GM12878 (cell line): ENCODE data around the gene ZBTB24. TPM values are rescaled to one million over a fixed set of nuclear protein-coding genes. Genes with fewer than 3 reads are reported as not detected.

Source experiments
- ATAC-seq: fragments of 200-7000 bp; cut with Tn5 transposase; 3 replicates; pipeline ENCODE4 v1.9.1; 2020; ENCODE audit warnings: mild to moderate bottlenecking, moderate library complexity
- BruUV-seq: library from RNA; stranded (reverse); fragments of 400-500 nt; replicated peaks from 2 replicates; lab custom pipeline; 2021; lab: Mats Ljungman, UMichigan
- CTCF ChIA-PET: fragments of 300-600 bp; sonication (Branson Sonifier 250); formaldehyde crosslinking; extraction: SDS; loops from one replicate; lab custom pipeline; 2021; ENCODE audit warnings: inconsistent platforms; lab: Yijun Ruan, JAX
- POLR2A ChIA-PET: fragments of 350-600 bp; formaldehyde crosslinking; extraction: SDS; loops from one replicate; lab custom pipeline; 2021; ENCODE audit warnings: inconsistent platforms; lab: Charles Lee
- RAD21 ChIA-PET: fragments of 300-600 bp; sonication (Branson Sonifier 250); formaldehyde crosslinking; loops from one replicate; lab custom pipeline; 2023; ENCODE audit warnings: antibody characterized with exemption; ENCODE audit not compliant: unreplicated experiment; lab: Charles Lee
- SMC1A ChIA-PET: fragments of 300-600 bp; sonication (Branson Sonifier 250); formaldehyde crosslinking; loops from one replicate; lab custom pipeline; 2023; ENCODE audit not compliant: unreplicated experiment, uncharacterized antibody; lab: Charles Lee
- DNase-seq: peaks from one replicate; pipeline ENCODE4 v3.0.0-alpha.2; 2011; ENCODE audit warnings: low read depth, low spot score
- FAIRE-seq: peaks from 3 replicates; lab custom pipeline; 2011; peaks lifted over from hg19 to GRCh38; lab: Jason Lieb, UNC
- H2AFZ ChIP-seq: 2 replicates; pipeline ENCODE4 v1.6.0; 2011; ENCODE audit warnings: low read depth, low read length, control low read depth; ENCODE audit not compliant: control insufficient read depth
- H3K27ac ChIP-seq: 2 replicates; pipeline ENCODE4 v1.5.1; 2011; ENCODE audit warnings: control low read depth; ENCODE audit not compliant: control insufficient read depth, insufficient read depth
- H3K27me3 ChIP-seq, 2 experiments: replicated peaks in 1 of 2; 2 replicates each; pipeline versions ENCODE4 v1.6.0 to v1.6.1; 2011; ENCODE audit warnings: low read length in 1 of 2; ENCODE audit not compliant: control insufficient read depth in 2 of 2, insufficient read depth in 2 of 2
- H3K36me3 ChIP-seq, 2 experiments: 2 replicates each; pipeline ENCODE4 v1.5.1; 2011; ENCODE audit warnings: low read length in 1 of 2; ENCODE audit not compliant: control insufficient read depth in 2 of 2, insufficient read depth in 2 of 2
- H3K4me1 ChIP-seq: 2 replicates; pipeline ENCODE4 v1.6.1; 2011; ENCODE audit warnings: mild to moderate bottlenecking, low read length, moderate library complexity, mixed read lengths; ENCODE audit not compliant: control insufficient read depth, insufficient read depth
- H3K4me2 ChIP-seq: 2 replicates; pipeline ENCODE4 v1.6.0; 2011; ENCODE audit warnings: control low read depth; ENCODE audit not compliant: control insufficient read depth, insufficient read depth
- H3K4me3 ChIP-seq: fragments of 200-600 bp; sonication (generic); 2 replicates; pipeline ENCODE4 v1.5.1; 2016
- H3K79me2 ChIP-seq: 2 replicates; pipeline ENCODE4 v1.6.0; 2011; ENCODE audit warnings: low read length; ENCODE audit not compliant: control insufficient read depth, insufficient read depth
- H3K9ac ChIP-seq: 2 replicates; pipeline ENCODE4 v1.8.0; 2011; ENCODE audit warnings: low read length, control low read depth, mixed read lengths; ENCODE audit not compliant: control insufficient read depth, insufficient read depth
- H3K9me3 ChIP-seq: replicated peaks from 3 replicates; pipeline ENCODE4 v1.5.1; 2011; ENCODE audit warnings: mild to moderate bottlenecking, low read length; ENCODE audit not compliant: control insufficient read depth, insufficient read depth
- H4K20me1 ChIP-seq: 2 replicates; pipeline ENCODE4 v1.6.0; 2011; ENCODE audit not compliant: control insufficient read depth, insufficient read depth
- ATF2 ChIP-seq: IDR thresholded peaks from 2 replicates; pipeline ENCODE4 v1.6.1; 2012; ENCODE audit warnings: low read length, inconsistent platforms
- BCL11A ChIP-seq: IDR thresholded peaks from 2 replicates; pipeline ENCODE4 v1.6.1; 2011; ENCODE audit warnings: low read depth, low read length
- BCL3 ChIP-seq: IDR thresholded peaks from 2 replicates; pipeline ENCODE4 v1.6.1; 2011; ENCODE audit warnings: borderline replicate concordance, low read depth, mild to moderate bottlenecking, moderate library complexity, low read length; ENCODE audit not compliant: insufficient read depth, poor library complexity, severe bottlenecking
- EP300 ChIP-seq, 2 experiments: fragments of 150-350 bp in 1 of 2; IDR thresholded peaks; 2 replicates each; pipeline ENCODE4 v1.6.1; 2011 to 2012; ENCODE audit warnings: low read depth in 2 of 2, low read length in 2 of 2, borderline replicate concordance in 1 of 2, improper control_type of control experiment in 1 of 2, inconsistent platforms in 1 of 2; ENCODE audit not compliant: control insufficient read depth in 1 of 2
- MAX ChIP-seq: IDR thresholded peaks from 2 replicates; pipeline ENCODE4 v1.6.1; 2012; ENCODE audit warnings: low read depth, low read length, improper control_type of control experiment
- MLLT1 ChIP-seq: fragments of 450-650 bp; IDR thresholded peaks from 2 replicates; pipeline ENCODE4 v1.6.1; 2016; ENCODE audit warnings: mild to moderate bottlenecking
- WGBS: methylation state at CpG from one replicate; pipeline ENCODE4 v1.1.6; 2016; ENCODE audit warnings: low lambda C conversion rate; ENCODE audit not compliant: insufficient replicate concordance, insufficient coverage; ENCODE audit errors: missing lambda C conversion rate; 5-methylcytosine and 5-hydroxymethylcytosine counted together
- in situ Hi-C: fragments of 300-500 bp; cut with MboI; formaldehyde crosslinking; loops from 9 replicates; pipeline ENCODE4 v1.14.3; 2018; ENCODE audit warnings: mixed read lengths
- intact Hi-C: fragments of 100-400 bp; cut with micrococcal nuclease; formaldehyde crosslinking; loops from one replicate; pipeline ENCODE4 v1.14.2; 2022; ENCODE audit not compliant: unreplicated experiment
- polyA plus RNA-seq, 11 experiments: library from polyadenylated mRNA; depleted of rRNA in 4 of 11; unstranded in 6 of 11; stranded (reverse) in 5 of 11; fragments of >200 nt; fragmentation: Nextera tagmentation in 4 of 11; fragmentation: Illumina TruSeq in 1 of 11; extraction: Ambion mirVana in 4 of 11; extraction: Trizol in 1 of 11; gene quantifications; 1 replicate in 1 of 11; 2 replicates in 10 of 11; pipeline versions ENCODE4 v1.2.1 to v1.2.3, GENCODE V29; 2011 to 2016; ENCODE audit warnings: inconsistent platforms in 2 of 11, missing spikeins in 2 of 11, low read depth in 1 of 11
- total RNA-seq, 4 experiments: library from RNA; depleted of rRNA in 3 of 4; stranded (reverse); fragments of >200 nt in 3 of 4; fragmentation: Illumina TruSeq in 1 of 4; extraction: Trizol in 1 of 4; gene quantifications; 2 replicates each; pipeline versions ENCODE4 v1.2.1 to v1.2.3, GENCODE V29; 2013 to 2021

Gene ZBTB24
- total and polyA plus RNA-seq, 10 of the 15 experiments (the other 5 are each of a cell fraction or from before 2014, with no cell fraction given), result 2.9 to 17.7 (median 8.5) TPM

- no TSS peak for BruUV-seq
- peaks cover 50% of the 10 kb centered on the region for H3K79me2 ChIP-seq
- H2AFZ ChIP-seq, result peak overlapping the region; percentile 28
- ChIA-PET SMC1A (interaction anchor here (0.8 to 10.1 kb wide), 7 partner anchors 9 to 270 kb away, joined by 3 to 148 read pairs (median 7); partner anchors contain the start of genes CD164 and ZBTB24), CTCF (interaction anchor here (0.6 to 3.2 kb wide), 6 partner anchors 16 to 74 kb away, joined by 3 to 19 read pairs (median 6); partner anchors contain the start of genes CD164, PPIL6, SMPD2 and ZBTB24), RAD21 (interaction anchor here (1.4 to 10.1 kb wide), 3 partner anchors 16 to 582 kb away, joined by 4 to 97 read pairs (median 9); partner anchors contain the start of genes PPIL6, SMPD2 and ZBTB24), POLR2A (interaction anchor here (0.5 to 13.1 kb wide), 5 partner anchors 15 to 1220 kb away, joined by 3 to 132 read pairs (median 7); partner anchors contain the start of genes CD164, PPIL6, SMPD2 and ZBTB24)
- H4K20me1 ChIP-seq, result no peaks in the 10 kb centered on the region
- intact Hi-C loops (loop anchor here (5.0 kb wide), 2 partner anchors 75 to 360 kb away; partner anchors contain the start of genes CD164 and CEP57L1), in situ Hi-C loops (no loop called here)
- no peak for FAIRE-seq
- peaks cover 0 to 11% of the 10 kb centered on the region in 2 experiments; a peak in 3 of 4 replicates for H3K36me3 ChIP-seq
- no peaks in the 10 kb centered on the region for H3K27me3 ChIP-seq
- H3K4me3 ChIP-seq, result no peak overlapping the region; the same call in 1 of the 2 replicates
- H3K4me1 ChIP-seq, result peaks cover 54% of the 10 kb centered on the region
- H3K4me2 ChIP-seq, result peak overlapping the region; percentile 69
- DNase-seq, result no peak
- H3K27ac ChIP-seq, result peak overlapping the region; percentile 75
- H3K9ac ChIP-seq, result no peak overlapping the region
- no peak for ATAC-seq
- H3K9me3 ChIP-seq, result no peaks in the 10 kb centered on the region; the same call in 1 of the 3 replicates
- 26% methylated on average over 6 of the region's 6 CpGs for WGBS
- no peak for TF ChIP-seq EP300 (IDR thresholded peaks at IDR 0.05; ENCODE audit: borderline replicate concordance in 1 of 2, control insufficient read depth in 1 of 2, low read depth in 2 of 2, low read length in 2 of 2)
- no peak for TF ChIP-seq BCL11A
- TF ChIP-seq BCL3, result no peak
- TF ChIP-seq MLLT1, result peak; percentile 57; the same call in 1 of the 2 replicates
- no peak for TF ChIP-seq MAX
- TF ChIP-seq ATF2, result 0 out of 2 replicates have a peak, but pooled peaks have one; percentile 8
Measured at GRCh38 chr6:109457562-109457996, 25.4 kb downstream of the ZBTB24 start.
